Measurements from ENCODE around the gene ZNF892.
"Not testable (repeated sequence)": the region's sequence is repeated elsewhere in the genome, so short reads cannot be mapped to it uniquely, and the experiment has no call there.

Gene ZNF892

GRCh38 chr2:95231723-95232122, 24.4 kb downstream of the ZNF892 start:
- DNase-seq = peak; percentile 54 to 89 (median 63)

GRCh38 chr2:95232232-95232631, 24.9 kb downstream of the ZNF892 start:
- no peak for DNase-seq

GRCh38 chr2:95234286-95234785, 27.0 kb downstream of the ZNF892 start:
- no peak for DNase-seq

GRCh38 chr2:95234816-95235215, 27.5 kb downstream of the ZNF892 start:
- DNase-seq = no peak

- no peak for DNase-seq
Measured at GRCh38 chr2:95238131-95238530, 30.8 kb downstream of the ZNF892 start.

GRCh38 chr2:95240091-95240490, 32.8 kb downstream of the ZNF892 start:
- DNase-seq = no peak

GRCh38 chr2:95240556-95240955, 33.2 kb downstream of the ZNF892 start:
- no peak for DNase-seq

GRCh38 chr2:95242084-95242483, 34.8 kb downstream of the ZNF892 start:
- DNase-seq = not testable (repeated sequence)
